ENCODE measurements around the gene ABCC1. TPM values are rescaled to one million over a fixed set of nuclear protein-coding genes. Genes with fewer than 3 reads are reported as not detected.
"Not testable (repeated sequence)": the region's sequence is repeated elsewhere in the genome, so short reads cannot be mapped to it uniquely, and the experiment has no call there.

ABCC1 gene
- total RNA-seq, 2 donors from 2014 or later: 26.2 to 27.8 TPM

- intact Hi-C loops (cut with DNase I); DNase-seq (ENCODE audit: low spot score): not testable (repeated sequence)
These were observed 12.6 kb upstream of the ABCC1 start for GRCh38 chr16:15936809-15937208.

- no peak for DNase-seq (ENCODE audit: low spot score)
- intact Hi-C loops (cut with DNase I): no loop called here
These were observed 6.3 kb upstream of the ABCC1 start for GRCh38 chr16:15942931-15943690.

GRCh38 chr16:15946257-15947044, 3.0 kb upstream of the ABCC1 start:
- intact Hi-C loops (cut with DNase I): no loop called here
- no peak for DNase-seq (ENCODE audit: low spot score)

GRCh38 chr16:15947983-15948509, 1.4 kb upstream of the ABCC1 start:
- peak; percentile 11 for DNase-seq (ENCODE audit: low spot score)
- intact Hi-C loops (cut with DNase I): no loop called here

GRCh38 chr16:15948532-15949209, 745 bp upstream of the ABCC1 start:
- intact Hi-C loops (cut with DNase I): no loop called here
- DNase-seq (ENCODE audit: low spot score): peak; percentile 18

GRCh38 chr16:15950161-15950854, 892 bp downstream of the ABCC1 start:
- intact Hi-C loops (cut with DNase I): no loop called here
- peak; percentile 77 for DNase-seq (ENCODE audit: low spot score)

GRCh38 chr16:15950869-15951268, 1.5 kb downstream of the ABCC1 start:
- no peak for DNase-seq (ENCODE audit: low spot score)
- intact Hi-C loops (cut with DNase I): no loop called here

GRCh38 chr16:15951852-15952251, 2.4 kb downstream of the ABCC1 start:
- no peak for DNase-seq (ENCODE audit: low spot score)
- intact Hi-C loops (cut with DNase I): no loop called here

- intact Hi-C loops (cut with DNase I): no loop called here
- DNase-seq (ENCODE audit: low spot score): no peak
These were observed 2.9 kb downstream of the ABCC1 start for GRCh38 chr16:15952265-15952711.

GRCh38 chr16:15953477-15953876, 4.1 kb downstream of the ABCC1 start:
- no peak for DNase-seq (ENCODE audit: low spot score)

GRCh38 chr16:15953929-15954813, 4.8 kb downstream of the ABCC1 start:
- intact Hi-C loops (cut with DNase I): no loop called here
- peak; percentile 70 for DNase-seq (ENCODE audit: low spot score)

More at GRCh38 chr16:15953477-15953876, 4.1 kb downstream of the ABCC1 start:
- intact Hi-C loops (cut with DNase I): no loop called here

GRCh38 chr16:15954814-15955151, 5.4 kb downstream of the ABCC1 start:
- DNase-seq (ENCODE audit: low spot score): peak; percentile 89
- intact Hi-C loops (cut with DNase I): no loop called here

GRCh38 chr16:15955425-15955824, 6.0 kb downstream of the ABCC1 start:
- DNase-seq (ENCODE audit: low spot score): no peak
- intact Hi-C loops (cut with DNase I): no loop called here

- DNase-seq (ENCODE audit: low spot score): peak; percentile 5
- intact Hi-C loops (cut with DNase I): not testable (repeated sequence)
These were observed 6.7 kb downstream of the ABCC1 start for GRCh38 chr16:15956106-15956505.

- intact Hi-C loops (cut with DNase I): no loop called here
- DNase-seq (ENCODE audit: low spot score): peak; percentile 53
These were observed 9.4 kb downstream of the ABCC1 start for GRCh38 chr16:15958703-15959348.

- intact Hi-C loops (cut with DNase I): no loop called here
- no peak for DNase-seq (ENCODE audit: low spot score)
These were observed 10.9 kb downstream of the ABCC1 start for GRCh38 chr16:15960124-15960971.

- intact Hi-C loops (cut with DNase I): no loop called here
- DNase-seq (ENCODE audit: low spot score): no peak
These were observed 11.7 kb downstream of the ABCC1 start for GRCh38 chr16:15961060-15961511.
